ENCODE measurements around the gene SEPHS1. TPM values are rescaled to one million over a fixed set of nuclear protein-coding genes. Genes with fewer than 3 reads are reported as not detected.
"Not testable (repeated sequence)": the region's sequence is repeated elsewhere in the genome, so short reads cannot be mapped to it uniquely, and the experiment has no call there.

Gene SEPHS1
- total and polyA plus RNA-seq, 7 experiments from 2014 or later: 15.5 to 57.3 (median 29.7) TPM

- ChIA-PET CTCF (interaction anchor here (0.7 to 1.1 kb wide), 2 partner anchors 11 to 141 kb away, joined by 3 to 5 read pairs; no protein-coding TSS in a partner anchor), POLR2A (interaction anchor here (0.6 kb wide), 1 partner anchor 14 kb away, joined by 3 read pairs; no protein-coding TSS in a partner anchor)
- peaks cover 6 to 55% (median 7%) of the 10 kb centered on the region in 3 experiments for H3K36me3 ChIP-seq (ENCODE audit: control insufficient read depth in 2 of 3, insufficient read depth in 3 of 3, low read length in 3 of 3)
- Mint-ChIP-seq H3K9me3 (peaks cover 0 to 4% (median 0%) of the 10 kb centered on the region in 11 donors), H3K27ac (no peak overlapping the region), H3K36me3 (peaks cover 0 to 43% (median 20%) of the 10 kb centered on the region in 5 donors), H3K4me1 (peaks cover 2 to 22% (median 14%) of the 10 kb centered on the region in 7 donors), H3K27me3 (no peaks in the 10 kb centered on the region), H3K4me3 (no peak overlapping the region)
- DNase-seq (no peak), ATAC-seq (no peak)
- intact Hi-C loops (cut with micrococcal nuclease): no loop called here
- H3K27ac ChIP-seq (ENCODE audit: low read depth, low read length): no peak overlapping the region
- no peaks in the 10 kb centered on the region for H3K9me3 ChIP-seq (ENCODE audit: control insufficient read depth in 2 of 3, low read length in 3 of 3)
- no peaks in the 10 kb centered on the region for H3K27me3 ChIP-seq (ENCODE audit: control insufficient read depth in 2 of 2, insufficient read depth in 2 of 2, low read length in 2 of 2)
- H3K4me1 ChIP-seq (ENCODE audit: control insufficient read depth in 2 of 2, insufficient read depth in 2 of 2, low read length in 2 of 2): no peaks in the 10 kb centered on the region
- no peak overlapping the region for H3K4me3 ChIP-seq (ENCODE audit: low read length)
Observed at GRCh38 chr10:13334556-13334955, 13.5 kb downstream of the SEPHS1 start.

- Mint-ChIP-seq H3K4me1 (peaks cover 0 to 5% (median 0%) of the 10 kb centered on the region in 7 donors), H3K36me3 (peaks cover 0 to 51% (median 27%) of the 10 kb centered on the region in 5 donors), H3K4me3 (no peak overlapping the region), H3K27me3 (no peaks in the 10 kb centered on the region), H3K27ac (peak overlapping the region in 1 of 9 donors; percentile 43), H3K9me3 (peaks cover 0 to 4% (median 0%) of the 10 kb centered on the region in 11 donors)
- DNase-seq: no peak
- intact Hi-C loops (cut with micrococcal nuclease): no loop called here
- Histone ChIP-seq H3K9me3 (ENCODE audit: control insufficient read depth in 2 of 3, low read length in 3 of 3) (no peaks in the 10 kb centered on the region), H3K4me1 (ENCODE audit: control insufficient read depth in 2 of 2, insufficient read depth in 2 of 2, low read length in 2 of 2) (no peaks in the 10 kb centered on the region), H3K27me3 (ENCODE audit: control insufficient read depth in 2 of 2, insufficient read depth in 2 of 2, low read length in 2 of 2) (no peaks in the 10 kb centered on the region), H3K36me3 (ENCODE audit: control insufficient read depth in 2 of 3, insufficient read depth in 3 of 3, low read length in 3 of 3) (peaks cover 6 to 64% (median 8%) of the 10 kb centered on the region in 3 experiments), H3K27ac (ENCODE audit: low read depth, low read length) (no peak overlapping the region), H3K4me3 (ENCODE audit: low read length) (no peak overlapping the region)
- CTCF ChIA-PET: no interaction called here
- no peak for ATAC-seq
- POLR2A ChIA-PET: no interaction called here
Observed at GRCh38 chr10:13331646-13332045, 16.4 kb downstream of the SEPHS1 start.

- H3K4me1 Mint-ChIP-seq; H3K9me3 Mint-ChIP-seq; H3K27ac Mint-ChIP-seq; DNase-seq; H3K27ac ChIP-seq (ENCODE audit: low read depth, low read length); intact Hi-C loops (cut with micrococcal nuclease); ATAC-seq; H3K27me3 ChIP-seq (ENCODE audit: control insufficient read depth in 2 of 2, insufficient read depth in 2 of 2, low read length in 2 of 2); POLR2A ChIA-PET; H3K4me3 Mint-ChIP-seq; CTCF ChIA-PET; H3K4me3 ChIP-seq (ENCODE audit: low read length); H3K27me3 Mint-ChIP-seq; H3K4me1 ChIP-seq (ENCODE audit: control insufficient read depth in 2 of 2, insufficient read depth in 2 of 2, low read length in 2 of 2); H3K9me3 ChIP-seq (ENCODE audit: control insufficient read depth in 2 of 3, low read length in 3 of 3): not testable (repeated sequence)
- H3K36me3 Mint-ChIP-seq: peaks cover 0 to 57% (median 29%) of the 10 kb centered on the region in 5 donors
- H3K36me3 ChIP-seq (ENCODE audit: control insufficient read depth in 2 of 3, insufficient read depth in 3 of 3, low read length in 3 of 3): peaks cover 6 to 71% (median 11%) of the 10 kb centered on the region in 3 experiments
Observed at GRCh38 chr10:13330980-13331379, 17.1 kb downstream of the SEPHS1 start.

GRCh38 chr10:13329565-13329964, 18.5 kb downstream of the SEPHS1 start:
- Mint-ChIP-seq H3K4me1 (peaks cover 0 to 3% (median 0%) of the 10 kb centered on the region in 7 donors), H3K36me3 (peaks cover 0 to 65% (median 30%) of the 10 kb centered on the region in 5 donors), H3K9me3 (peaks cover 0 to 4% (median 0%) of the 10 kb centered on the region in 11 donors), H3K27me3 (no peaks in the 10 kb centered on the region), H3K4me3 (no peak overlapping the region), H3K27ac (peak overlapping the region in 3 of 9 donors; percentile 40 to 71 (median 51))
- ATAC-seq: no peak
- POLR2A ChIA-PET: interaction anchor here (0.6 kb wide), 1 partner anchor 1619 kb away, joined by 6 read pairs; no protein-coding TSS in a partner anchor
- H3K4me3 ChIP-seq (ENCODE audit: low read length): no peak overlapping the region
- H3K27me3 ChIP-seq (ENCODE audit: control insufficient read depth in 2 of 2, insufficient read depth in 2 of 2, low read length in 2 of 2): no peaks in the 10 kb centered on the region
- DNase-seq: no peak
- H3K36me3 ChIP-seq (ENCODE audit: control insufficient read depth in 2 of 3, insufficient read depth in 3 of 3, low read length in 3 of 3): peaks cover 6 to 75% (median 11%) of the 10 kb centered on the region in 3 experiments
- no peak overlapping the region for H3K27ac ChIP-seq (ENCODE audit: low read depth, low read length)
- no peaks in the 10 kb centered on the region for H3K9me3 ChIP-seq (ENCODE audit: control insufficient read depth in 2 of 3, low read length in 3 of 3)
- CTCF ChIA-PET: no interaction called here
- intact Hi-C loops (cut with micrococcal nuclease): no loop called here
- no peaks in the 10 kb centered on the region for H3K4me1 ChIP-seq (ENCODE audit: control insufficient read depth in 2 of 2, insufficient read depth in 2 of 2, low read length in 2 of 2)

GRCh38 chr10:13328613-13329012, 19.5 kb downstream of the SEPHS1 start:
- no peak overlapping the region for H3K27ac Mint-ChIP-seq

GRCh38 chr10:13328126-13328525, 20.0 kb downstream of the SEPHS1 start:
- Histone ChIP-seq H3K27ac (ENCODE audit: low read depth, low read length) (no peak overlapping the region), H3K9me3 (ENCODE audit: control insufficient read depth in 2 of 3, low read length in 3 of 3) (no peaks in the 10 kb centered on the region), H3K4me3 (ENCODE audit: low read length) (no peak overlapping the region), H3K27me3 (ENCODE audit: control insufficient read depth in 2 of 2, insufficient read depth in 2 of 2, low read length in 2 of 2) (no peaks in the 10 kb centered on the region), H3K4me1 (ENCODE audit: control insufficient read depth in 2 of 2, insufficient read depth in 2 of 2, low read length in 2 of 2) (no peaks in the 10 kb centered on the region), H3K36me3 (ENCODE audit: control insufficient read depth in 2 of 3, insufficient read depth in 3 of 3, low read length in 3 of 3) (peaks cover 6 to 69% (median 11%) of the 10 kb centered on the region in 3 experiments)
- ATAC-seq: no peak
- H3K4me3 Mint-ChIP-seq: no peak overlapping the region
- peak overlapping the region in 1 of 9 donors; percentile 44 for H3K27ac Mint-ChIP-seq
- peaks cover 4 to 58% (median 36%) of the 10 kb centered on the region in 5 donors for H3K36me3 Mint-ChIP-seq
- peaks cover 0 to 4% (median 0%) of the 10 kb centered on the region in 11 donors for H3K9me3 Mint-ChIP-seq
- H3K27me3 Mint-ChIP-seq: no peaks in the 10 kb centered on the region
- peaks cover 0 to 3% (median 0%) of the 10 kb centered on the region in 7 donors for H3K4me1 Mint-ChIP-seq
- intact Hi-C loops (cut with micrococcal nuclease): no loop called here
- no peak for DNase-seq
- ChIA-PET POLR2A (interaction anchor here (0.6 kb wide), 1 partner anchor 11 kb away, joined by 3 read pairs; no protein-coding TSS in a partner anchor), CTCF (no interaction called here)

More at GRCh38 chr10:13328613-13329012, 19.5 kb downstream of the SEPHS1 start:
- peaks cover 0 to 3% (median 0%) of the 10 kb centered on the region in 7 donors for H3K4me1 Mint-ChIP-seq
- intact Hi-C loops (cut with micrococcal nuclease): no loop called here
- Histone ChIP-seq H3K4me3 (ENCODE audit: low read length) (no peak overlapping the region), H3K9me3 (ENCODE audit: control insufficient read depth in 2 of 3, low read length in 3 of 3) (no peaks in the 10 kb centered on the region), H3K27ac (ENCODE audit: low read depth, low read length) (no peak overlapping the region), H3K4me1 (ENCODE audit: control insufficient read depth in 2 of 2, insufficient read depth in 2 of 2, low read length in 2 of 2) (no peaks in the 10 kb centered on the region), H3K36me3 (ENCODE audit: control insufficient read depth in 2 of 3, insufficient read depth in 3 of 3, low read length in 3 of 3) (peaks cover 6 to 73% (median 11%) of the 10 kb centered on the region in 3 experiments), H3K27me3 (ENCODE audit: control insufficient read depth in 2 of 2, insufficient read depth in 2 of 2, low read length in 2 of 2) (no peaks in the 10 kb centered on the region)
- H3K27me3 Mint-ChIP-seq: no peaks in the 10 kb centered on the region
- H3K9me3 Mint-ChIP-seq: peaks cover 0 to 4% (median 0%) of the 10 kb centered on the region in 11 donors
- ATAC-seq: no peak
- CTCF ChIA-PET: no interaction called here
- H3K36me3 Mint-ChIP-seq: peaks cover 4 to 61% (median 36%) of the 10 kb centered on the region in 5 donors
- no peak for DNase-seq
- POLR2A ChIA-PET: interaction anchor here (0.5 to 0.6 kb wide), 2 partner anchors 12 to 39 kb away, joined by 3 read pairs; no protein-coding TSS in a partner anchor
- H3K4me3 Mint-ChIP-seq: no peak overlapping the region

Data from naive thymus-derived CD4-positive, alpha-beta T cell (primary cell).